Psoas muscle (tissue), 8 donors: ENCODE results near the gene BNIP3. TPM values are rescaled to one million over a fixed set of nuclear protein-coding genes. Genes with fewer than 3 reads are reported as not detected.

ENCODE experiments used
- ATAC-seq, 4 donors: fragments of 200-7000 bp; cut with Tn5 transposase; one replicate each; pipeline ENCODE4 v1.9.1; 2020; ENCODE audit warnings: moderate library complexity in 3 of 4, mild to moderate bottlenecking in 2 of 4
- DNase-seq, 2 donors: peaks; one replicate each; pipeline ENCODE4 v3.0.0-alpha.2; 2020
- H3K27ac ChIP-seq: fragments of 200-600 bp; one replicate; pipeline ENCODE4 v1.8.0; 2022
- H3K27me3 ChIP-seq, 3 donors: fragments of 200-600 bp in 1 of 3; one replicate each; pipeline versions ENCODE4 v1.6.1 to v1.8.0; 2013 to 2022; ENCODE audit warnings: low read length in 2 of 3, mild to moderate bottlenecking in 2 of 3, moderate library complexity in 1 of 3; ENCODE audit not compliant: insufficient read depth in 3 of 3
- H3K36me3 ChIP-seq, 2 donors: fragments of 200-600 bp in 1 of 2; one replicate each; pipeline versions ENCODE4 v1.6.1 to v1.8.0; 2013 to 2022; ENCODE audit warnings: low read depth in 1 of 2, mild to moderate bottlenecking in 1 of 2, moderate library complexity in 1 of 2; ENCODE audit not compliant: insufficient read depth in 1 of 2
- H3K4me1 ChIP-seq: fragments of 200-600 bp; one replicate; pipeline ENCODE4 v1.8.0; 2022
- H3K4me3 ChIP-seq: fragments of 200-600 bp; one replicate; pipeline ENCODE4 v1.8.0; 2022; ENCODE audit warnings: mild to moderate bottlenecking
- H3K9me3 ChIP-seq: fragments of 200-600 bp; one replicate; pipeline ENCODE4 v1.8.0; 2022
- WGBS, 3 donors: extraction: QIAGEN DNeasy Blood & Tissue Kit; methylation state at CpG; one replicate each; pipeline versions ENCODE4 v1.1.6 to v1.1.7; 2013; 5-methylcytosine and 5-hydroxymethylcytosine counted together
- intact Hi-C, 2 donors: fragments of 100-400 bp; cut with DNase I; formaldehyde crosslinking; loops; one replicate each; pipeline versions ENCODE4 v1.11.0 to v1.14.2; 2022
- polyA plus RNA-seq, 3 donors: library from polyadenylated mRNA; stranded (reverse); fragments of 200-250 nt; gene quantifications; one replicate each; pipeline ENCODE4 v1.2.3, GENCODE V29; 2013
- total RNA-seq, 4 donors: library from RNA; stranded (reverse); fragmentation: NEBNext Ultra II Directional in 2 of 4; extraction: Animal tissue kit (Norgen Biotek cat#: 25700) in 2 of 4; gene quantifications; one replicate each; pipeline versions ENCODE4 v1.2.1 to v1.2.4, GENCODE V29; 2021 to 2023
- TF ChIP-seq, protein P1 (sequence below): fragments of 200-600 bp; IDR thresholded peaks from one replicate; pipeline ENCODE4 v1.8.0; 2022; ENCODE audit warnings: antibody characterized with exemption
- donor health status: healthy with polysubstance abuse.
- donor health status: DM: no; HTN: no; CAD: no; lungs with moderate emphysema.
- donor health status: Bipolar disorder and iron deficiency.
- donor health status: healthy.
- donor health status: DM: yes; HTN: yes; CAD: no.
- donor health status: DM: no; HTN: no; CAD: no.
- donor health status: DM: no; HTN: no; CAD: no.
- donor health status: DM: yes; HTN: yes; CAD: no.

BNIP3 gene
- total and polyA plus RNA-seq, 7 donors, result 85.9 to 210 (median 149) TPM

DNA sequence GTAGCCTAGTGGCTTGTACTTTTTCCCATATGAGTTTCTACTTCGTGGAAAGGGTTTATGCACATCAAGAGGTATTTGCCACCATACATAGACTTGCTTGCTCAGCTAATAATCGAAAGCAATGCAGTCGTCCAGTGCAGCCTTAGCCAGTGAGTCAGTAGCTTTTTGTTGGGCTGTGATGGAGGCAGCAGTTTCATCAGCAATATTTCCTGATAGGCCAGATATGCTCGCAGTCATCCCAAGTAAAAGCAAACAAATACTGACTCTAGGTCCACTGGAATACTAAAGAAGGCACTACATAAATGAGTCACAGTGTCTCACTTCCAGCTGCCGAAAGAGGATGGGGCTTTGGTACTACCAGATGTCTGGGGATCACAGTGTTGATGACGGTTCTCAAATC lies 2.1 kb upstream of the BNIP3 start:
- 44 to 62% (median 44%) methylated on average over 6 of the region's 6 CpGs for WGBS, 3 donors
- Histone ChIP-seq H3K9me3 (no peaks in the 10 kb centered on the region), H3K4me1 (peaks cover 11% of the 10 kb centered on the region), H3K36me3 (no peaks in the 10 kb centered on the region), H3K4me3 (no peak overlapping the region), H3K27ac (peak overlapping the region; percentile 58), H3K27me3 (no peaks in the 10 kb centered on the region)
- intact Hi-C loops, result no loop called here
- ATAC-seq (peak in 3 of 4 donors; percentile 15 to 57 (median 27)), DNase-seq (no peak)
- TF ChIP-seq, protein P1, sequence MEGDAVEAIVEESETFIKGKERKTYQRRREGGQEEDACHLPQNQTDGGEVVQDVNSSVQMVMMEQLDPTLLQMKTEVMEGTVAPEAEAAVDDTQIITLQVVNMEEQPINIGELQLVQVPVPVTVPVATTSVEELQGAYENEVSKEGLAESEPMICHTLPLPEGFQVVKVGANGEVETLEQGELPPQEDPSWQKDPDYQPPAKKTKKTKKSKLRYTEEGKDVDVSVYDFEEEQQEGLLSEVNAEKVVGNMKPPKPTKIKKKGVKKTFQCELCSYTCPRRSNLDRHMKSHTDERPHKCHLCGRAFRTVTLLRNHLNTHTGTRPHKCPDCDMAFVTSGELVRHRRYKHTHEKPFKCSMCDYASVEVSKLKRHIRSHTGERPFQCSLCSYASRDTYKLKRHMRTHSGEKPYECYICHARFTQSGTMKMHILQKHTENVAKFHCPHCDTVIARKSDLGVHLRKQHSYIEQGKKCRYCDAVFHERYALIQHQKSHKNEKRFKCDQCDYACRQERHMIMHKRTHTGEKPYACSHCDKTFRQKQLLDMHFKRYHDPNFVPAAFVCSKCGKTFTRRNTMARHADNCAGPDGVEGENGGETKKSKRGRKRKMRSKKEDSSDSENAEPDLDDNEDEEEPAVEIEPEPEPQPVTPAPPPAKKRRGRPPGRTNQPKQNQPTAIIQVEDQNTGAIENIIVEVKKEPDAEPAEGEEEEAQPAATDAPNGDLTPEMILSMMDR, result no peak

DNA sequence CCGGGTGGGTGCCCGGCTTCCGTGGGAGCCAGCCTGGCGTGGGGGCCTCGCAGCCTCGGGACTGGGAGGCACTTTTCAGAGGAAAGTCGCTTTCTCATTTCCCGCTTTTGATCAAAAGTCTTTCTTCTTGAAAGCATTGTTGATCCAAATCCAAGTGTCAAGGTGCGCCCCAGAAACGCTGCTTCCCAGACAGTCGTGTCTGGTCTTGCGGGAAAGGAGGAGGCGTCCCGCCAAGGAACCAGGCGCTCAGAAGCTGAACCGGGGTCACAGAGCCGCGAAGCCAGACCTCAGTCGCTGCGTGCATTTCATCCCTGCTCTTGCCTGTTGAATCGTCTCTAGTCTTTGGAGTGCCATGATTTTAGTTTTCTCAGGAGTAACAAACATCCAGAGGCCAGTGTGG lies 1.1 kb upstream of the BNIP3 start:
- DNase-seq (no peak), ATAC-seq (no peak)
- Histone ChIP-seq H3K27ac (peak overlapping the region; percentile 86), H3K4me1 (peaks cover 17% of the 10 kb centered on the region), H3K9me3 (no peaks in the 10 kb centered on the region), H3K36me3 (no peaks in the 10 kb centered on the region), H3K4me3 (peak overlapping the region; percentile 91), H3K27me3 (no peaks in the 10 kb centered on the region)
- intact Hi-C loops, result no loop called here
- TF ChIP-seq, protein P1, result no peak
- 68 to 71% (median 69%) methylated on average over 21 of the region's 21 CpGs for WGBS, 3 donors

DNA sequence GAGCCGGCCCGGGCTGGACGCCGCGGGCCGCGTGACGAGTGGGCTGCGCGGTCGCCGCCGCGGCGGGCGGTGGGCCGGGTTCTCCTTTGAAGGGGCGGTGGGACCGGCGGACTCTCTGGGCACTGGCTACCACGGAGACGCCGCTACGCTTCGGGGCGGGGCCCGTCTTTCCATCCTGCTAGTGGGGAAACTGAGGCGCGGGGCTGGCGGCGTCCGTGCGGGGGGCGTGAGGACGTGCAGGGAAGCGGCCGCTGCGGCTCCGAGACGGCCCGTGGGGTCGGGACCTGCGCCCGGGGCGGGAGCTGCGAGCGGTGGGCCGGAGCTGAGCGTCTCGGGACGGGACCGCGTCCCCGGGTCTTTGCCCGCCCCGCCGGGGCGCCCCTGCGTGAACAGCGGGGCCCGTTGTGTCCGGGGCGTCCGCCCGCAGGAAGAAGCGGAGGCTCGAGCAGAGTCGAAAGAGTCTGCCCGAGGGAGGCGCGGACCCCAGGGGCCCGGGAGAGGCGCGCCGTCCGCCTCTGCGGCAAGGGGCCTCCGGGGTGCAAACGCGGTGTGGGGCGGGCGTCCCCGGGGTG lies 548 bp upstream of the BNIP3 start:
- Histone ChIP-seq H3K9me3 (no peaks in the 10 kb centered on the region), H3K4me3 (peak overlapping the region; percentile 91), H3K27ac (peak overlapping the region; percentile 86), H3K4me1 (peaks cover 17% of the 10 kb centered on the region), H3K27me3 (no peaks in the 10 kb centered on the region), H3K36me3 (peaks cover 0 to 4% of the 10 kb centered on the region in 2 donors)
- ATAC-seq, result no peak
- 3 to 5% (median 4%) methylated on average over 20 to 83 of the region's 83 CpGs for WGBS, 3 donors
- DNase-seq, result no peak
- intact Hi-C loops, result no loop called here
- TF ChIP-seq, protein P1, result no peak

DNA sequence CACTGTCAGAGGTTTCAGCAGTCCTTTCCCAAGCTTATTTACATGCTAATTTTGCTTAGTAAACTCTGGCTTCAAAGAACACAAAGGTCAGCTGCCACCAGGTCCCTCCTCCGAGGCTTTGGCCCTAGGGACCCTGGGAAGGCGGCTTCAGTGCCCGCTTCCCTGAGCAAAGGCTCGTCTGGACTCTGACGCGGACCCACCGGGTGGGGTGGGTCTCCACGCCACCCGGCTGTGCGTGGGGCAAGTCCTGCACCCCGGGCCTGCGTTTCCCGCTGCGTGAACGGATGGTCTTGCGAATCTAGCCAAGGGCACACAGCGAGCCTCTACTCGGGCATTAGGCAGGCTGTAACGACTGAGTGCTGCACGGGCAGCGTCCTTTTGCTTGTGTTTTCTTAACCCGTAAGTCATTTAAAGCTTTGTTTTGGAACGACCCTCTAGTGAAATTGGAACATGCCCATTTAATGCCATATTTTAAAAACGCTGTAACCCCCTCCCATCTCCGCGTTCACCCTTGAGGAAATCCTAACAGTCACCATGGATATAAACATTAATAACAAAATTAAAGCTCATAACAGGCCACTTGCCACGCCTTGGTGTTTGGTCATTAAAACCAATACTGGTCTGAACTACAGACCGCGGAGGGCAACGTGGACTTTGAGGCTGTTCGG lies 828 bp downstream of the BNIP3 start:
- Histone ChIP-seq H3K9me3 (no peaks in the 10 kb centered on the region), H3K27me3 (no peaks in the 10 kb centered on the region), H3K4me3 (peak overlapping the region; percentile 91), H3K27ac (peak overlapping the region; percentile 86), H3K36me3 (peaks cover 0 to 4% of the 10 kb centered on the region in 2 donors), H3K4me1 (peaks cover 28% of the 10 kb centered on the region)
- DNase-seq (peak in 1 of 2 donors; percentile 20), ATAC-seq (peak; percentile 23 to 55 (median 38))
- intact Hi-C loops, result loop anchor here in 1 of 2 donors (2.0 kb wide), 1 partner anchor 42 kb away; no protein-coding TSS in a partner anchor
- TF ChIP-seq, protein P1, result no peak
- whole genome bisulfite sequencing, 3 donors, result 3 to 5% (median 4%) methylated on average over 31 of the region's 31 CpGs
